Esophagus muscularis mucosa (tissue), 3 donors: Measurements from ENCODE around the gene PYGB.

Experiments
- POLR2A ChIP-seq: fragments of 450-650 bp; IDR thresholded peaks from one replicate; pipeline ENCODE4 v1.6.1; 2017; ENCODE audit warnings: antibody characterized with exemption, moderate library complexity, mild to moderate bottlenecking, low read depth
- POLR2AphosphoS5 ChIP-seq, 2 donors: sonication (generic); formaldehyde crosslinking; IDR thresholded peaks; one replicate each; pipeline ENCODE4 v1.6.1; 2017; ENCODE audit warnings: antibody characterized with exemption in 2 of 2
- TF ChIP-seq, protein P1 (sequence below), 3 experiments: fragments of 200-600 bp in 2 of 3; fragments of 450-650 bp in 1 of 3; sonication (generic) in 2 of 3; IDR thresholded peaks; one replicate each; pipeline ENCODE4 v1.5.1; 2017 to 2019; ENCODE audit warnings: antibody characterized with exemption in 3 of 3, mild to moderate bottlenecking in 2 of 3, moderate library complexity in 1 of 3

DNA sequence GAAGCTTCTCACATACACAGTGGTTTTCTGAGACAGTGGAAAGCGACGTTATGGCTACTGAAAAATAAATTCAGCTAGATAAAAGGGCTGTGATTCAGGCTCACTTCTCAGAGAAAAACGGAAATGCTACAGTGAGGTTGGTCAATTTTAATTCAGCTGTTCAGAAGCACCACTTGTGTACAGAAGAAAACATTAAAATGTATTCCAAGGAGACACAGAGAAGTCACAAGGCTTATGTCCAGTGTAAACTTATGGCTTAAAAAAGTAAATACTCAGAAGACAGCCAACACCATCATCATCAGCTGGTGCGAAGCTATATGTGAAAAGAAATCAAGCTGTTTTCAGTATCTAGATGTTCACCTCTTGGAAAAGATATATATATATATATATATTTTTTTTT lies 74.1 kb downstream of the PYGB start:
- TF ChIP-seq, protein P1, sequence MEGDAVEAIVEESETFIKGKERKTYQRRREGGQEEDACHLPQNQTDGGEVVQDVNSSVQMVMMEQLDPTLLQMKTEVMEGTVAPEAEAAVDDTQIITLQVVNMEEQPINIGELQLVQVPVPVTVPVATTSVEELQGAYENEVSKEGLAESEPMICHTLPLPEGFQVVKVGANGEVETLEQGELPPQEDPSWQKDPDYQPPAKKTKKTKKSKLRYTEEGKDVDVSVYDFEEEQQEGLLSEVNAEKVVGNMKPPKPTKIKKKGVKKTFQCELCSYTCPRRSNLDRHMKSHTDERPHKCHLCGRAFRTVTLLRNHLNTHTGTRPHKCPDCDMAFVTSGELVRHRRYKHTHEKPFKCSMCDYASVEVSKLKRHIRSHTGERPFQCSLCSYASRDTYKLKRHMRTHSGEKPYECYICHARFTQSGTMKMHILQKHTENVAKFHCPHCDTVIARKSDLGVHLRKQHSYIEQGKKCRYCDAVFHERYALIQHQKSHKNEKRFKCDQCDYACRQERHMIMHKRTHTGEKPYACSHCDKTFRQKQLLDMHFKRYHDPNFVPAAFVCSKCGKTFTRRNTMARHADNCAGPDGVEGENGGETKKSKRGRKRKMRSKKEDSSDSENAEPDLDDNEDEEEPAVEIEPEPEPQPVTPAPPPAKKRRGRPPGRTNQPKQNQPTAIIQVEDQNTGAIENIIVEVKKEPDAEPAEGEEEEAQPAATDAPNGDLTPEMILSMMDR (IDR thresholded peaks at IDR 0.05): no peak
- TF ChIP-seq POLR2A (no peak), POLR2AphosphoS5 (IDR thresholded peaks at IDR 0.05) (no peak)
